Limb (tissue), 2 donors: ENCODE data around the gene UQCR10.

Experiments
- DNase-seq, 2 donors: peaks; one replicate each; pipeline ENCODE4 v3.0.0-alpha.2; 2016; ENCODE audit errors: extremely low spot score in 2 of 2

The UQCR10 gene

DNA sequence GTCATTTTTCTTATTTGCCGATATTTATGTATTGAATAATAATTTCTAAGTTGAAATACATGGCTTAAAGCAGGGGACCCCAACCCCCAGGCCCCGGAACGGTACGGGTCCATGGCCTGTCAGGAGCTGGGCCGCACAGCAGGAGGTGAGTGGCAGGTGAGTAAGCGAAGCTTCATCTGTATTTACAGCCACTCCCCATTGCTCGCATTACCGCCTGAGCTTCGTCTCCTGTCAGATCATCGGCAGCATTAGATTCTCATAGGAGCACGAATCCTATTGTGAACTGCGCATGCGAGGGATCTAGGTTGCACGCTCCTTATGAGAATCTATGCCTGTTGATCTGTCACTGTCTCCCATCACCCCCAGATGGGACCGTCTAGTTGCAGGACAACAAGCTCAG is 4.9 kb upstream of the UQCR10 start:
- DNase-seq, result no peak

DNA sequence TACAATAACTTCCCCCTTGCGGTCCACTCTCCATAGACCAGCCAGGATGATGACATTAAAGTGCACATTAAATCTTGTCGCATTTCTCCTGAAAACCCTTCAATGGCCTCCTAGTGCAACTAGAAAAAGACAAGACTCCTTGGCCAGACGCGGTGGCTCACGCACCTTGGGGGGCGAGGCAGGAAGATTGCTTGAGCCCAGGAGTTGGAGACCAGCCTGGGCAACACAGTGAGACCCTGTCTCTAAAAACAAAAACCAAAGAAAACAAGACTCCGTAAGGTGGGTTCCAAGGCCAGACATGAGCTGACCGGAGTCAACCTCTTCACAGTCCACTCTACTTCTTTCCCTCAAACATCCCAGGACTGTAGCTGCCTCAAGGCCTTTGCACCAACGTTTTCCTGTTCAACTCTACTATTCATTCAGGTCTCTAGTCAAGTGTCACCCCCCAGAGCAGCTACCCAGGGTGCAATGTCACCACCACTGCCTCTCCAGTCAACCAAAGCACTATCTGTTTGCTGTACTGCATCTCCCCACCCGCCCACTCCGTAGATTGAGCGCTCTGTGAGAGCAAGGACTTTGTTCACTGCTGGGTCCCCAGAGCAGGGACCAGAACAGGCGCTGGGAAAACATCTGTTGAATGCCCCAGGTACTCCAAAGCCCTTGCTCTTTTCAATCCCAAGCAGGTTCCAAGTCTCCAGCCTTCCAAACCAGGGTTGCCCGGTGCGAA is 1.1 kb upstream of the UQCR10 start:
- DNase-seq, result no peak

DNA sequence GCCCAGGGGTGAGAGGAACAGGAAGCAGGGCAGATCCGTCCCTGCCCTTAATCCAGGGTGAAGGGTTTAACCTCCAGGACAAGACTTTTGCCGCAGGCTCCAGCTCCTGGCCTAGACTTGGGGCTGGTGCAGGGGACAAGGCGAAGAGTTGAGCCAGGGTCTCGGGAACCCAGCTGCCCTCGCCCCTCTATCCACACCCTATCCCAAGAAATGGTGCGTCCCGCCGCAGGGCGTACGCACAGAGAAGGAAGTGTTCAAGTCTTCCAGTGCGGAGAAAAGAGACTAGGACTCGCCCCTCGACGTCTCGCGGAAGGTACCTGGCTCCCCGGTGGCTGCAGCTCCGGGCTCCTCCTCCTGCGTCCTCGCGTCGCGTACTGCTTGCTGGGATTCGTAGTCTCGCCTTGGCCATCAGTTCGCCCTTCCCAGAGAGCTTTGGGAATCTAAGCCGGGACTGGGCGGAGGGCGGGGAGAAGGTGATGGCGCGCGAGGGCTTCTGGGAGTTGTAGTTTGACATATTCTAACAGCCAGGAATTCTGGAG is 468 bp upstream of the UQCR10 start, which contains the start of gene ZMAT5:
TSS of gene ZMAT5 (minus strand) at position 376 of the 539 bp plus-strand sequence. CDS start 18,463 bp downstream, outside the sequence.
- DNase-seq, result peak; percentile 92 to 98

DNA sequence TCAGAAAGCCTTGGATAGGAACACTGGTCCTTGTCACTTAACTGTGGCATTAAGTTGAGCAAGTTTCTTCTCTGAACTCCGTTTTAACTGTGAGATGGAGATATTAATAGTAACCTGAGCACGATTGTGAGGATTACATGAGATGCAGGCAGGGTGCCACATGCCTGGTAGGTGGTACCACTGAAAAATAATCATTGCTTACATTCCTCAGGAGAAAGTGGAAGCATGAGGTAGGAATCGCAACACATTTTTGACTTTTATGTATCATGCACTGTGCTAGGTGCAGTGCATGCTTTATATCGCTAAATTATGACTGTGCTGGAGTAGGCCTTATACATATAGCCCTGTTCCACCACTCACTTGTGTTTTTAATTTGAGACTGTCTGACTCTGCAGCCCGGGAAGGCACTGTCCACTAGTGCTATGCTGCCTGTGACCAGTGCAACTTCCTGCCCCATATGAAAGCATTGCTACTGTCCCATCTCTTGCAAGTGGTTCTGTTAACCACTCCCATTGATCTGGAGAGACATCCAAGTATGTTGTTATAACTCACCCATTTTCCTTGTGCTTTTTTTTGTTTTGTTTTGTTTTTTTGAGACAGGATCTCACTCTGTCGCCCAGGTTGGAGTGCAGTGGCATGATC is 1.0 kb downstream of the UQCR10 start:
- DNase-seq, result no peak

DNA sequence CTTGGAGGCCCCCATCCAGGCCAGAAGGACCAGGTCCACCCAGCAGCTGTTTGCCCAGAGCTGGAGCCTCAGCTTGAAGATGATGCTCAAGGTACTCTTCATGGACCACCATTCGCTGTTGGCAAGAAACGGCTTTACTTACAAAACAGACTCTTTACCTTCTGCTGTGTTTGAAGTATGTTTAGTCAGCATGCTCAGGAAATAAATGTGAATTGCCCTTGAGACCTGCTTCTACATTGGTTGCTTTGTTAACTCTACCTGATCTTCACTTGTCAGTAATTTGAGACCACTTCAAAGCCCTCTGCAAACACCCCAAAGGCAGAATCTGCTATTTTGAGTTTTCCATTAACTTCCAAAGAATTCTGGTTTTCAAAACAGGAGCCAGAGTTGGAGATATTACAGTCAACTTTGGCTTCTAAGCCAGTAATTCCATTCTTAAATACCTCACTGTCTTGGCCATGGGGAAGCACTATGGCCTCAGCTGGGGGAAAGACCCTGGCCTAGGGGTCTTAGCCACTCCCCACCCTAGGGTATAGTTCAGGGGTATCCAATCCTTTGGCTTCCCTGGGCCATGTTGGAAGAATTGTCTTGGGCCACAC is 2.7 kb downstream of the UQCR10 start:
- DNase-seq, result no peak

DNA sequence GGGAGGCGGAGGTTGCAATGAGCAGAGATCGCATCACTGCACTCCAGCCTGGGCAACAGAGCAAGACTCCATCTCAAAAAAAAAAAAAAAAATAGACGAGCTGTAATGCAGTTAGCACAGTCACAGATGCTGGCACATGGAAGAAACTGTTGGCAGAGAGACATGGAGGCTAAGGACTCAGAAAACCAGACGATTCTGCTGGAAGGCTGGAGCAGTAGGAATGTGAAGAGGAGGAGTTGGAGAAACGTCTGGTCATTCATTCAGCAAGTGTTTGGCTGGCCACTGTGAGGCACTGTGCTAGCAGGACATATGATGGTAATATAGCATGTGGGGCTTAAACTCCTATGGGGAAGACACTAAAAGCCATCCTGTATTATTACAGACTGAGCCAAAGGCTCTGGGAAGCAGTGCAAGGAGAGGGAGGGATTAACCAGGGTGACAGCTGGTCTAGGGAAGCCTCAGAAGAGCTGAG is 5.0 kb downstream of the UQCR10 start:
- DNase-seq, result no peak

- no peak for DNase-seq
Observed at GRCh38 chr22:29773233-29773632, 6.1 kb downstream of the UQCR10 start.

DNA sequence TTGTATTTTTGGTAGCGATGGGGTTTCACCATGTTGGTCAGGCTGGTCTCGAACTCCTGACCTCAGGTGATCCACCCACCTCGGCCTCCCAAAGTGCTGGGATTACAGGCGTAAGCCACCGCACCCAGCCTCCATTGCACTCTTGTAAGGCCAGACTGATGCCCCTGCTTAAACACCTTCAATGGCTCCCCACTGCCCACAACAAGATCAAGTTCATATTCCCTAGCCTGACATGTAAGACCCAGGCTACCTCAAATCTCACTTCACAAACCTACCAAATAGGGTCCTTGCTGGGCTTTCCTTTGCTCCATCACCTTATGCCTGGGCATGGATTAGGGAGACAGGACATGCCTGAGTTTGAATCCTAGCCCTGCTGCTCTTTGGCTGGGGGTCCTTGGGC is 13.1 kb downstream of the UQCR10 start:
- DNase-seq, result no peak

GRCh38 chr22:29780748-29781676 is 13.8 kb downstream of the UQCR10 start:
- no peak for DNase-seq

- no peak for DNase-seq
Observed at GRCh38 chr22:29782061-29782845, 15.1 kb downstream of the UQCR10 start.

DNA sequence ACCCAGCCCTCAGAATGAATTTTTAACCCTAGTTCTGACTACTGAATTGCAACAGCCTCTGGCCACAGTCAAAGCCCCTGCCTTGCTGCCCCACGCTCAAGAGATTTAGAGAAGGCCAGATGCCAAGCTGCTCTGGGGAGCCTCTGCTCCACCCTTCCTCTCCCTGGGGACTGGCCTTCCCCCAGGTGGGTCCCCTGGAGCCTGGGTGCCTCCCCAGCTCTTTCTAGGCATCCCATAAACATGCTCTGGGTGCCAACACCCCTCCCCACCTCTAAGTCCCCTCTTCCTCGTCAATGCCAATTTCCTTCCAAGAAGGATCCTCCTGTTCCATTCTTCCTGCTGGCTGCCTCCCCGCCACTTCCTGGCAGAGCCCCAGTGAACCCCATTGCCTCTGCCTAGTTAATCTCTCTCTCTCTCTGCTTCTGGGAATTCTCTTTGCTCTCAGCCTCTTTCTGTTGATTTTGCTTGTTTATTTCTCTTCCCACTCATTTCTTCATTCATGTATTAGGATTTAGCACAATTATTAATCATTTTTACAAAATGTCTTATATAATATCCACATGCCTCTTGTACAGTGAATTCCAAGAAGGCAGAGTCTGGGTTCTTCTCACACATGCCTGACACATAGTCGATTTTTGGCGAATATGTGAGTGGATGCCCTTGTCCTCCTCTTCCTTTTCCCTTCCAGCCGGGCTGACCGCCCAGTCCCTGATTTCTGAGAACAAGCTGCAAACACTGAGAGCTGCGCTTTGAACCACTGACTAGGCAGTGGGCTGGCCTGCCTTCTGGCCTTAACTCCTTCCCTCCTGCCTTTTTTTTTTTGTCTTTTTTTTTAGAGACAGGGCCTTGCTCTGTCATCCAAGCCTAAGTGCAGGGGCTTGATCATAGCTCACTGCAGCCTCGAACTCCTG is 17.5 kb downstream of the UQCR10 start:
- DNase-seq, result peak in 1 of 2 donors; percentile 20

- no peak for DNase-seq
Observed at GRCh38 chr22:29786031-29786430, 18.9 kb downstream of the UQCR10 start.

DNA sequence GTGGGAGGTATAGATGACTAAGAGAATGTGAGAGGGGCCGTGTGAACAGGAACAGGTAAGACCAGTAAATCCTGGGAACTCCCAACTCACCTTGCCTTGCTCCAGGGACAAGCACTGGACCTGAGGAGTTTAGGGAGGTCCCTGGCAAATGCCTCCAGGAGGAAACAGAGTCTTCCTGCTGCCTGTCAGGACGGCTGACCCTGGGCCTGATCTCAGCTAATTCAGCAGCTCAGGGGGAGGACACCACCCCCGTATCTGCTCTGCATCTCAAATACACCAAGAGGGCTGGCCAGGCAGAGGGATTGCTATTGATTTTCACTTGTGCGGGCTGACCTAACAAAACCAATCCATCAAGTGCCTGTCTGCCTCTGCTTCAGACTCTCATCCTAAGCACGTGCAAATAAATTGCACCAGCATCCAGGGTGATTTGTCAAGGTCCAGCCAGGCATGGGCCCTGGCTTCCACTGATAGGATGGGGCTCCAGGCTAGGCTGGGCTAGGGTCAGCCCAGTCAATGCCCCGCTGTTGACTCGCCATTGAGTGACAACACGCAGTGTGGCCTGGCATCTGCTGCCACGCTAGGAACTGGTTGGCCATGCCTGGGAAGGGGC is 20.3 kb downstream of the UQCR10 start:
- no peak for DNase-seq

DNA sequence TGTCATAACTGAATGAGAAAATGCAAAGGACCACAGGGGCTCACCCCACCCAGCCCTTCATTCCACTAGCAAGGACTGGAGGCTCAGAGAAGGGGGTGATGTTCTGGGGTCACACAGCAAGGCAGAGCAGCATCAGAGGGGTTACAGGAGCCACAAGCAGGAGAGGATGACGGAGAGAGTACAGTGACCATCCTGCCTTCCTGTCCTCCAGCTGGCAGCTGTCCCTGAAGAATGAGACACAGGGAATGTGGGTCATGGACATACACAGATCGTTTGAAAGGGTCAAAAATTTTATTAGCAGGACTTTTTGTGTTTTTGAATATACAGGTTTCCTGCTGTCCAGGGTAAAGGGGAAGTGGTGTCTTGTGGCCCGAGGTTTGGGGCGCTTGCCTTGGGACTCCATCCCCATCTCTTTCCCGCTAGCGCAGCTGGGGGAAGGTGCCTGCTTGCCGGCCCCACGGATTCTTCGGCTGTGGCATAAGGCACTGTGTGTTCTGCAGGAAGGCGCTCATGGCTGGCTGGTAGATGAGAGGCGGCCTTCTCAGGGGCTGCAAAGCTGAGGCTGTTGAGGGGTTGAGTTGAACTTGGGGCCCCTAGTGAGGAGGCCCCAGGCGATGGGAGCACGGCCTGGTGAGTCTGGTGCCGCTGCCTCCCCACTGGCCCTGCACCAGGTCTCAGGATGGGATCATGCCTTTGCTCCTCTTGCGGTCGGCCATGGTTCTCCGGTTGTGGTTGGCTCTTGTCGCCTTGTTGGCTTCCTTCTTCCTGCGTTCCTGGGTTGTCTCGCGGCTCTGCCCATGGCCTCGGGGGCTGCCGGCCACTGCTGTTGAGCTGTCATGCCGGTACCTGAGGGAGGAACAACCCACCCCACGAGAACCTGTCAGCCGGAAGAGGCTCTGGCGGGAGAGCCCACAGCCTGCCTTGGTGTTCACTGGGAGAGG is 21.4 kb downstream of the UQCR10 start:
- no peak for DNase-seq

DNA sequence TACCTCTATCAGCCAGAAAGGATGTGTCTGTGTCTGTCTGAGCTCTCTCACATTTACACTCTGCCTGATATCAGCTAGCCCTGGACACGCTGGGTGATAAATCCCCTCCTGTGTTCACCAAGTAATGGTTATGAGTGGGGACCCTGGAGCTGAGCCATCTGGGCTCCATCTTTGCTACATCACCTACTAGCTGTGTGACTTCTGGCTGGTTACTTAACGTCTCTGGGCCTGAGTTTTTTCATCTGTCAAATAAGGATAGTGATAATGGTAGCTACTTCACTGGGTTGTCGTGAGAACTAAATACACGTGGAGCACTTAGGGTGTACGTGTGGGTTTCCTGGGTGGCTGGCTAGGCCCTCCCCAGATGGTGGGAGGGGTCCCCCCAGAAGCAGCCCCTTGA is 22.9 kb downstream of the UQCR10 start:
- no peak for DNase-seq

GRCh38 chr22:29793396-29793795 is 26.2 kb downstream of the UQCR10 start:
- no peak for DNase-seq

- no peak for DNase-seq
Observed at GRCh38 chr22:29795663-29796062, 28.5 kb downstream of the UQCR10 start.

DNA sequence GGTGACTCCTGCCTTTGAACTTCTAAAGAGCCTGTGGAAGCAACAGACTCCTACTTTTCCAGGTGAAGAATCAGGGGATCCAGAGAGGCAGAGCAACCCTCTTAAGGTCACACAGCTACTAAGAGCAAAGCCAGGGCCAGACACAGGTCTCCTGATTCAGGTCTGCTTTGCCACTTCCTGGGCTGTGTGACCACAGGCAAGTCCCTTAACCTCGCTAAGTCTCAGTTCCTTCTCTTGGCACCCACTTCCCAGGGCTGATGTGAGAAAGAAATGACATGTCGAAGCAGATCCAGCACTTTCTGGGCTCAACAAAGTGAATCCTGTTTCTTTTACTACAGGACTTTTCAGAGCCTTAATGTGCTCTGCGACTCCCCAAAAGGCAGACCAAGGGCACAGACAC is 30.2 kb downstream of the UQCR10 start:
- DNase-seq, result no peak
